Keratinocyte (primary cell): ENCODE data around the gene SNU13.

Experiments used
- CTCF ChIP-seq, 3 experiments: IDR thresholded peaks in 1 of 3; conservative IDR thresholded peaks in 1 of 3; optimal IDR thresholded peaks in 1 of 3; 2 replicates in 2 of 3; 3 replicates in 1 of 3; pipeline versions ENCODE3 to v1.5.1; 2011; ENCODE audit warnings: low read length in 3 of 3, mild to moderate bottlenecking in 3 of 3, moderate library complexity in 2 of 3, control low read depth in 1 of 3, inconsistent platforms in 1 of 3; ENCODE audit not compliant: insufficient read depth in 2 of 3; ENCODE audit errors: extremely low read depth in 1 of 3
- EZH2 ChIP-seq: IDR thresholded peaks from one replicate; pipeline ENCODE4 v1.6.1; 2012; ENCODE audit warnings: inconsistent platforms, mild to moderate bottlenecking, low read length, moderate library complexity

- TF ChIP-seq CTCF (optimal IDR thresholded peaks at IDR 0.05 in 1 of 3, IDR thresholded peaks at IDR 0.05 in 1 of 3, conservative IDR thresholded peaks at IDR 0.05 in 1 of 3; ENCODE audit: extremely low read depth in 1 of 3, insufficient read depth in 2 of 3, low read length in 3 of 3) = no peak
- TF ChIP-seq EZH2 = no peak
These were observed 33.8 kb upstream of the SNU13 start for GRCh38 chr22:41722496-41722895.
